ENCODE results near the gene OXLD1. TPM values are rescaled to one million over a fixed set of nuclear protein-coding genes. Genes with fewer than 3 reads are reported as not detected.
"Not testable (repeated sequence)": the region's sequence is repeated elsewhere in the genome, so short reads cannot be mapped to it uniquely, and the experiment has no call there.

The OXLD1 gene
- total RNA-seq, 5 donors from 2014 or later (not counting 1 experiment from before 2014, with no cell fraction given) = 34.1 to 93.3 (median 68.1) TPM

GRCh38 chr17:81676906-81677305 lies 10.5 kb upstream of the OXLD1 start:
- Mint-ChIP-seq H3K9me3 (no peaks in the 10 kb centered on the region), H3K4me3 (no peak overlapping the region), H3K4me1 (peaks cover 9 to 14% (median 12%) of the 10 kb centered on the region in 3 donors), H3K27ac (no peak overlapping the region), H3K36me3 (no peaks in the 10 kb centered on the region), H3K27me3 (no peaks in the 10 kb centered on the region)
- Histone ChIP-seq H3K9me3 (no peaks in the 10 kb centered on the region), H3K4me3 (ENCODE audit: control insufficient read depth in 1 of 2, extremely low read depth in 1 of 2, low read length in 1 of 2) (no peak overlapping the region), H3K27ac (ENCODE audit: low read length) (no peak overlapping the region), H3K27me3 (replicated peaks in 1 of 2; ENCODE audit: control insufficient read depth in 2 of 2, extremely low read depth in 1 of 2, insufficient read depth in 2 of 2, low read length in 1 of 2) (no peaks in the 10 kb centered on the region), H3K36me3 (ENCODE audit: control insufficient read depth in 2 of 2, extremely low read depth in 1 of 2, insufficient read depth in 1 of 2, low read length in 1 of 2) (peaks cover 9 to 20% of the 10 kb centered on the region in 2 donors), H3K4me1 (ENCODE audit: control insufficient read depth in 1 of 2, extremely low read depth in 1 of 2, insufficient read depth in 2 of 2, low read length in 2 of 2) (peaks cover 0 to 4% of the 10 kb centered on the region in 2 experiments)
- ATAC-seq (replicated peaks in 1 of 4) (no peak), DNase-seq (no peak)
- WGBS (ENCODE audit: insufficient coverage) = 96% methylated on average over 16 of the region's 17 CpGs
- ChIA-PET CTCF (no interaction called here), POLR2A (interaction anchor here in 1 of 2 donors (0.6 kb wide), 1 partner anchor 9 kb away, joined by 3 read pairs; no protein-coding TSS in a partner anchor)

- H3K9me3 ChIP-seq; H3K27me3 Mint-ChIP-seq; H3K27ac ChIP-seq (ENCODE audit: low read length); ATAC-seq (replicated peaks in 1 of 4); H3K4me3 ChIP-seq (ENCODE audit: control insufficient read depth in 1 of 2, extremely low read depth in 1 of 2, low read length in 1 of 2); H3K27ac Mint-ChIP-seq; H3K27me3 ChIP-seq (replicated peaks in 1 of 2; ENCODE audit: control insufficient read depth in 2 of 2, extremely low read depth in 1 of 2, insufficient read depth in 2 of 2, low read length in 1 of 2); H3K36me3 Mint-ChIP-seq; H3K4me1 ChIP-seq (ENCODE audit: control insufficient read depth in 1 of 2, extremely low read depth in 1 of 2, insufficient read depth in 2 of 2, low read length in 2 of 2); POLR2A ChIA-PET; CTCF ChIA-PET; H3K4me3 Mint-ChIP-seq; H3K9me3 Mint-ChIP-seq: not testable (repeated sequence)
- peak in 9 of 35 experiments; percentile 12 to 38 (median 24) for DNase-seq
- H3K36me3 ChIP-seq (ENCODE audit: control insufficient read depth in 2 of 2, extremely low read depth in 1 of 2, insufficient read depth in 1 of 2, low read length in 1 of 2) = peaks cover 12 to 28% of the 10 kb centered on the region in 2 donors
- peaks cover 6 to 12% (median 8%) of the 10 kb centered on the region in 3 donors for H3K4me1 Mint-ChIP-seq
- 80% methylated on average over 4 of the region's 18 CpGs for WGBS (ENCODE audit: insufficient coverage)
Observed at GRCh38 chr17:81675515-81676221, 9.3 kb upstream of the OXLD1 start.

DNA sequence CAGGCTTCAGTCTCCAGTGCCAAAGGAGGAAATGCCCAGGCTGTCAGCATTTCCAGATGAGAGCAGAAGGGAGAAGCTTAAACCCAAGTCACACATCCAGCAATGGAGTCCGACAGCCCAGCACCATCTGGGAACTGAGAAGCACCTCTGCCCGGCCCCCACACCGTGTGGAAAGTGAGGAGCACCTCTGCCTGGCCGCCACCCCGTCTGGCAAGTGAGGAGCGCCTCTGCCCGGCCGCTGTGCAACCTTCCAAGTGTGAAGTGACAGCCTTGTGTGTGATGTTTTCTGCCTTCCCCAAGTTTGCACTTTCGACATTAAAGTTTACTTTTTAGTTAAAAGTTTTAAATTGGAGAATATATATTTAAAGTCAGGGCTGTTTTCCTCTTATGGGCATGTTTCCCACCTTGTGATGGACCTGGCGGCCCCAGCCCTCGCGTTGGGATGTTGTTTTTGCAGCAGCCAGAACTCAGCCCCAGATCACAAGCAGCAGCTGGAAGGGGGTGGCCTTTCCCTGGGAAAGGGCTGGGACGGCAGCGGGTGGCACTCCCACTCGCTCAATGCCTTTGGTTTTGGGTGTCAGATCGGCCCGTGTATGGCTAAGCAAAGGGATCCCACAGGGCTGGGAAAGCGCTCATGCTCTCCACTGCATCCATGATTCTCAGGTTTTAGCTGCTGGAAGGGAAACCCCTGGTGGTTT lies 7.3 kb upstream of the OXLD1 start:
- H3K4me3 Mint-ChIP-seq = no peak overlapping the region
- DNase-seq (no peak), ATAC-seq (replicated peaks in 1 of 4) (no peak)
- ChIA-PET CTCF (no interaction called here), POLR2A (no interaction called here)
- peaks cover 6 to 8% (median 7%) of the 10 kb centered on the region in 3 donors for H3K4me1 Mint-ChIP-seq
- H3K4me1 ChIP-seq (ENCODE audit: control insufficient read depth in 1 of 2, extremely low read depth in 1 of 2, insufficient read depth in 2 of 2, low read length in 2 of 2) = peaks cover 0 to 9% of the 10 kb centered on the region in 2 experiments
- H3K27ac Mint-ChIP-seq = no peak overlapping the region
- H3K4me3 ChIP-seq (ENCODE audit: control insufficient read depth in 1 of 2, extremely low read depth in 1 of 2, low read length in 1 of 2) = no peak overlapping the region
- H3K27me3 ChIP-seq (replicated peaks in 1 of 2; ENCODE audit: control insufficient read depth in 2 of 2, extremely low read depth in 1 of 2, insufficient read depth in 2 of 2, low read length in 1 of 2) = no peaks in the 10 kb centered on the region
- peaks cover 16 to 46% of the 10 kb centered on the region in 2 donors for H3K36me3 ChIP-seq (ENCODE audit: control insufficient read depth in 2 of 2, extremely low read depth in 1 of 2, insufficient read depth in 1 of 2, low read length in 1 of 2)
- 83% methylated on average over 14 of the region's 18 CpGs for WGBS (ENCODE audit: insufficient coverage)
- no peaks in the 10 kb centered on the region for H3K36me3 Mint-ChIP-seq
- H3K9me3 ChIP-seq = no peaks in the 10 kb centered on the region
- no peaks in the 10 kb centered on the region for H3K27me3 Mint-ChIP-seq
- H3K9me3 Mint-ChIP-seq = no peaks in the 10 kb centered on the region
- no peak overlapping the region for H3K27ac ChIP-seq (ENCODE audit: low read length)

GRCh38 chr17:81672954-81673353 lies 6.5 kb upstream of the OXLD1 start:
- 88% methylated on average over 6 of the region's 16 CpGs for WGBS (ENCODE audit: insufficient coverage)
- CTCF ChIA-PET = no interaction called here

DNA sequence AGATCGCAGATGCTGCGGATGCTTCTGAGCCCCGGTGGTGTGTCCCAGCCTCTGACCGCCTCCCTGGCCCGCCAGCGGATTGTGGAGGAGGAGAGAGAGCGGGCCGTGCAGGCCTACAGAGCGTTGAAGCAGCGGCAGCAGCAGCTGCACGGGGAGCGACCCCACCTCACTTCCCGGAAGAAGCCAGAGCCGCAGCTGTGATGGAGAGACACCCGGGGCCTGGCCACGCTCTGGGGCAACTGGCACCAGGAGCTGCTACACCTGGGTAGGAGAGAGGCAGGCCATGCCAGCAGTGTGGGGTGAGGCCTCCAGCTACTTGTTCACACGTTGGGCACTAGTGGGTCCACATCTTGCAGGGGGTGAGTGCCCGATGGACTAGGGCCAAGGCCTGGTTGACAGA lies 6.1 kb upstream of the OXLD1 start:
- no peak for ATAC-seq (replicated peaks in 1 of 4)
- H3K27me3 ChIP-seq (replicated peaks in 1 of 2; ENCODE audit: control insufficient read depth in 2 of 2, extremely low read depth in 1 of 2, insufficient read depth in 2 of 2, low read length in 1 of 2) = no peaks in the 10 kb centered on the region

More at GRCh38 chr17:81672954-81673353, 6.5 kb upstream of the OXLD1 start:
- no peak for ATAC-seq (replicated peaks in 1 of 4)
- Histone ChIP-seq H3K9me3 (no peaks in the 10 kb centered on the region), H3K4me1 (ENCODE audit: control insufficient read depth in 1 of 2, extremely low read depth in 1 of 2, insufficient read depth in 2 of 2, low read length in 2 of 2) (peaks cover 0 to 16% of the 10 kb centered on the region in 2 experiments), H3K27me3 (replicated peaks in 1 of 2; ENCODE audit: control insufficient read depth in 2 of 2, extremely low read depth in 1 of 2, insufficient read depth in 2 of 2, low read length in 1 of 2) (no peaks in the 10 kb centered on the region), H3K36me3 (ENCODE audit: control insufficient read depth in 2 of 2, extremely low read depth in 1 of 2, insufficient read depth in 1 of 2, low read length in 1 of 2) (peaks cover 16 to 51% of the 10 kb centered on the region in 2 donors), H3K27ac (ENCODE audit: low read length) (no peak overlapping the region), H3K4me3 (ENCODE audit: control insufficient read depth in 1 of 2, extremely low read depth in 1 of 2, low read length in 1 of 2) (no peak overlapping the region)
- H3K9me3 Mint-ChIP-seq = no peaks in the 10 kb centered on the region
- no peak overlapping the region for H3K27ac Mint-ChIP-seq
- no peak overlapping the region for H3K4me3 Mint-ChIP-seq
- no peak for DNase-seq
- H3K27me3 Mint-ChIP-seq = no peaks in the 10 kb centered on the region
- peaks cover under 1% of the 10 kb centered on the region for H3K36me3 Mint-ChIP-seq
- peaks cover 12 to 16% (median 13%) of the 10 kb centered on the region in 3 donors for H3K4me1 Mint-ChIP-seq
- POLR2A ChIA-PET = no interaction called here

DNA sequence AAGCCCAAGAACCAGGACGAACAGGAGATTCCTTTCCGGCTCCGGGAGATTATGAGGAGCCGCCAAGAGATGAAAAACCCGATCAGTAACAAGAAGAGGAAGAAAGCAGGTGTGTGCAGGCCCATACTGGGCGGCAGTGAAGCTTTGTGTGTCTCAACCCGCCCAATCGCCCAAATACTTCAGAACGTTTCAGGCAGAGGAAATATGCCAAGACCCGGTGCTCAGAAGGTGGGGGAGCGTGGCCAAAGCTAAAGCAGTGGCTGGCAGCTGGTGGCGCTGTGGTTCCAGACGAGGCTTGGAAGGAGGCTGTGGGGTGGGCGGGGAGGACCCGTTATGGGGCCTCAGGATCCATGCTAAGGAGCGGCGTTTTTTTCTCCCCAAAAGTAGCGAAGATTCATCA lies 1.3 kb upstream of the OXLD1 start:
- POLR2A ChIA-PET = no interaction called here
- no peak for DNase-seq
- Mint-ChIP-seq H3K4me3 (peak overlapping the region; percentile 81 to 90 (median 85)), H3K4me1 (peaks cover 34 to 42% (median 34%) of the 10 kb centered on the region in 3 donors), H3K27me3 (no peaks in the 10 kb centered on the region), H3K9me3 (no peaks in the 10 kb centered on the region), H3K27ac (no peak overlapping the region), H3K36me3 (peaks cover 5% of the 10 kb centered on the region)
- H3K4me1 ChIP-seq (ENCODE audit: control insufficient read depth in 1 of 2, extremely low read depth in 1 of 2, insufficient read depth in 2 of 2, low read length in 2 of 2) = peaks cover 23 to 54% of the 10 kb centered on the region in 2 experiments
- CTCF ChIA-PET = no interaction called here
- peaks cover 15 to 48% of the 10 kb centered on the region in 2 donors for H3K36me3 ChIP-seq (ENCODE audit: control insufficient read depth in 2 of 2, extremely low read depth in 1 of 2, insufficient read depth in 1 of 2, low read length in 1 of 2)
- H3K4me3 ChIP-seq (ENCODE audit: control insufficient read depth in 1 of 2, extremely low read depth in 1 of 2, low read length in 1 of 2) = no peak overlapping the region
- no peaks in the 10 kb centered on the region for H3K9me3 ChIP-seq
- no peak overlapping the region for H3K27ac ChIP-seq (ENCODE audit: low read length)
- WGBS (ENCODE audit: insufficient coverage) = 81% methylated on average over 17 of the region's 18 CpGs
- ATAC-seq (replicated peaks in 1 of 4) = no peak
- no peaks in the 10 kb centered on the region for H3K27me3 ChIP-seq (replicated peaks in 1 of 2; ENCODE audit: control insufficient read depth in 2 of 2, extremely low read depth in 1 of 2, insufficient read depth in 2 of 2, low read length in 1 of 2)

More for the DNA sequence above, 6.1 kb upstream of the OXLD1 start:
- no peak overlapping the region for H3K27ac ChIP-seq (ENCODE audit: low read length)
- H3K27me3 Mint-ChIP-seq = no peaks in the 10 kb centered on the region
- peaks cover 3 to 20% of the 10 kb centered on the region in 2 experiments for H3K4me1 ChIP-seq (ENCODE audit: control insufficient read depth in 1 of 2, extremely low read depth in 1 of 2, insufficient read depth in 2 of 2, low read length in 2 of 2)
- no peak for DNase-seq
- CTCF ChIA-PET = no interaction called here
- H3K9me3 ChIP-seq = no peaks in the 10 kb centered on the region
- no peak overlapping the region for H3K27ac Mint-ChIP-seq
- peaks cover 5% of the 10 kb centered on the region for H3K36me3 Mint-ChIP-seq
- POLR2A ChIA-PET = no interaction called here
- H3K9me3 Mint-ChIP-seq = no peaks in the 10 kb centered on the region
- H3K36me3 ChIP-seq (ENCODE audit: control insufficient read depth in 2 of 2, extremely low read depth in 1 of 2, insufficient read depth in 1 of 2, low read length in 1 of 2) = peaks cover 16 to 51% of the 10 kb centered on the region in 2 donors
- WGBS (ENCODE audit: insufficient coverage) = 97% methylated on average over 8 of the region's 18 CpGs
- H3K4me3 ChIP-seq (ENCODE audit: control insufficient read depth in 1 of 2, extremely low read depth in 1 of 2, low read length in 1 of 2) = no peak overlapping the region
- peaks cover 16 to 21% (median 16%) of the 10 kb centered on the region in 3 donors for H3K4me1 Mint-ChIP-seq
- H3K4me3 Mint-ChIP-seq = no peak overlapping the region

All from T-cell (primary cell).